GM12878 (cell line): ENCODE data around the gene ZFPM1. TPM values are rescaled to one million over a fixed set of nuclear protein-coding genes. Genes with fewer than 3 reads are reported as not detected.

Experiments used
- ATAC-seq: fragments of 200-7000 bp; cut with Tn5 transposase; 3 replicates; pipeline ENCODE4 v1.9.1; 2020; ENCODE audit warnings: mild to moderate bottlenecking, moderate library complexity
- BruUV-seq: library from RNA; stranded (reverse); fragments of 400-500 nt; replicated peaks from 2 replicates; lab custom pipeline; 2021; lab: Mats Ljungman, UMichigan
- CTCF ChIA-PET: fragments of 300-600 bp; sonication (Branson Sonifier 250); formaldehyde crosslinking; extraction: SDS; loops from one replicate; lab custom pipeline; 2021; ENCODE audit warnings: inconsistent platforms; lab: Yijun Ruan, JAX
- POLR2A ChIA-PET: fragments of 350-600 bp; formaldehyde crosslinking; extraction: SDS; loops from one replicate; lab custom pipeline; 2021; ENCODE audit warnings: inconsistent platforms; lab: Charles Lee
- RAD21 ChIA-PET: fragments of 300-600 bp; sonication (Branson Sonifier 250); formaldehyde crosslinking; loops from one replicate; lab custom pipeline; 2023; ENCODE audit warnings: antibody characterized with exemption; ENCODE audit not compliant: unreplicated experiment; lab: Charles Lee
- SMC1A ChIA-PET: fragments of 300-600 bp; sonication (Branson Sonifier 250); formaldehyde crosslinking; loops from one replicate; lab custom pipeline; 2023; ENCODE audit not compliant: unreplicated experiment, uncharacterized antibody; lab: Charles Lee
- DNase-seq: peaks from one replicate; pipeline ENCODE4 v3.0.0-alpha.2; 2011; ENCODE audit warnings: low read depth, low spot score
- FAIRE-seq: peaks from 3 replicates; lab custom pipeline; 2011; peaks lifted over from hg19 to GRCh38; lab: Jason Lieb, UNC
- H2AFZ ChIP-seq: 2 replicates; pipeline ENCODE4 v1.6.0; 2011; ENCODE audit warnings: low read depth, low read length, control low read depth; ENCODE audit not compliant: control insufficient read depth
- H3K27ac ChIP-seq: 2 replicates; pipeline ENCODE4 v1.5.1; 2011; ENCODE audit warnings: control low read depth; ENCODE audit not compliant: control insufficient read depth, insufficient read depth
- H3K27me3 ChIP-seq, 2 experiments: replicated peaks in 1 of 2; 2 replicates each; pipeline versions ENCODE4 v1.6.0 to v1.6.1; 2011; ENCODE audit warnings: low read length in 1 of 2; ENCODE audit not compliant: control insufficient read depth in 2 of 2, insufficient read depth in 2 of 2
- H3K36me3 ChIP-seq, 2 experiments: 2 replicates each; pipeline ENCODE4 v1.5.1; 2011; ENCODE audit warnings: low read length in 1 of 2; ENCODE audit not compliant: control insufficient read depth in 2 of 2, insufficient read depth in 2 of 2
- H3K4me1 ChIP-seq: 2 replicates; pipeline ENCODE4 v1.6.1; 2011; ENCODE audit warnings: mild to moderate bottlenecking, low read length, moderate library complexity, mixed read lengths; ENCODE audit not compliant: control insufficient read depth, insufficient read depth
- H3K4me2 ChIP-seq: 2 replicates; pipeline ENCODE4 v1.6.0; 2011; ENCODE audit warnings: control low read depth; ENCODE audit not compliant: control insufficient read depth, insufficient read depth
- H3K4me3 ChIP-seq: fragments of 200-600 bp; sonication (generic); 2 replicates; pipeline ENCODE4 v1.5.1; 2016
- H3K79me2 ChIP-seq: 2 replicates; pipeline ENCODE4 v1.6.0; 2011; ENCODE audit warnings: low read length; ENCODE audit not compliant: control insufficient read depth, insufficient read depth
- H3K9ac ChIP-seq: 2 replicates; pipeline ENCODE4 v1.8.0; 2011; ENCODE audit warnings: low read length, control low read depth, mixed read lengths; ENCODE audit not compliant: control insufficient read depth, insufficient read depth
- H3K9me3 ChIP-seq: replicated peaks from 3 replicates; pipeline ENCODE4 v1.5.1; 2011; ENCODE audit warnings: mild to moderate bottlenecking, low read length; ENCODE audit not compliant: control insufficient read depth, insufficient read depth
- H4K20me1 ChIP-seq: 2 replicates; pipeline ENCODE4 v1.6.0; 2011; ENCODE audit not compliant: control insufficient read depth, insufficient read depth
- EZH2 ChIP-seq: IDR thresholded peaks from 2 replicates; pipeline ENCODE4 v1.6.1; 2012; ENCODE audit warnings: low read depth, mild to moderate bottlenecking, control low read depth, inconsistent platforms, low read length, borderline replicate concordance; ENCODE audit not compliant: control insufficient read depth
- MYC ChIP-seq: IDR thresholded peaks from 2 replicates; pipeline ENCODE4 v1.6.1; 2011; ENCODE audit warnings: mild to moderate bottlenecking, low read length, moderate library complexity, inconsistent platforms; ENCODE audit not compliant: insufficient read depth, insufficient replicate concordance, insufficient read length, severe bottlenecking
- SMARCA5 ChIP-seq: fragments of 450-650 bp; IDR thresholded peaks from 2 replicates; pipeline ENCODE4 v1.6.1; 2017; ENCODE audit warnings: mild to moderate bottlenecking
- WGBS: methylation state at CpG from one replicate; pipeline ENCODE4 v1.1.6; 2016; ENCODE audit warnings: low lambda C conversion rate; ENCODE audit not compliant: insufficient replicate concordance, insufficient coverage; ENCODE audit errors: missing lambda C conversion rate; 5-methylcytosine and 5-hydroxymethylcytosine counted together
- in situ Hi-C: fragments of 300-500 bp; cut with MboI; formaldehyde crosslinking; loops from 9 replicates; pipeline ENCODE4 v1.14.3; 2018; ENCODE audit warnings: mixed read lengths
- intact Hi-C: fragments of 100-400 bp; cut with micrococcal nuclease; formaldehyde crosslinking; loops from one replicate; pipeline ENCODE4 v1.14.2; 2022; ENCODE audit not compliant: unreplicated experiment
- polyA plus RNA-seq, 11 experiments: library from polyadenylated mRNA; depleted of rRNA in 4 of 11; unstranded in 6 of 11; stranded (reverse) in 5 of 11; fragments of >200 nt; fragmentation: Nextera tagmentation in 4 of 11; fragmentation: Illumina TruSeq in 1 of 11; extraction: Ambion mirVana in 4 of 11; extraction: Trizol in 1 of 11; gene quantifications; 1 replicate in 1 of 11; 2 replicates in 10 of 11; pipeline versions ENCODE4 v1.2.1 to v1.2.3, GENCODE V29; 2011 to 2016; ENCODE audit warnings: inconsistent platforms in 2 of 11, missing spikeins in 2 of 11, low read depth in 1 of 11
- total RNA-seq, 4 experiments: library from RNA; depleted of rRNA in 3 of 4; stranded (reverse); fragments of >200 nt in 3 of 4; fragmentation: Illumina TruSeq in 1 of 4; extraction: Trizol in 1 of 4; gene quantifications; 2 replicates each; pipeline versions ENCODE4 v1.2.1 to v1.2.3, GENCODE V29; 2013 to 2021
- TF ChIP-seq, protein P1 (sequence below): fragments of 450-650 bp; IDR thresholded peaks from 2 replicates; pipeline ENCODE4 v1.6.1; 2017; ENCODE audit warnings: mild to moderate bottlenecking
- TF ChIP-seq, protein P2 (sequence below): IDR thresholded peaks from 2 replicates; pipeline ENCODE4 v1.6.1; 2012; ENCODE audit warnings: low read depth, low read length, improper control_type of control experiment

The ZFPM1 gene
- total and polyA plus RNA-seq, 10 of the 15 experiments (the other 5 are each of a cell fraction or from before 2014, with no cell fraction given), result 0.02 to 5.1 (median 0.30) TPM

DNA sequence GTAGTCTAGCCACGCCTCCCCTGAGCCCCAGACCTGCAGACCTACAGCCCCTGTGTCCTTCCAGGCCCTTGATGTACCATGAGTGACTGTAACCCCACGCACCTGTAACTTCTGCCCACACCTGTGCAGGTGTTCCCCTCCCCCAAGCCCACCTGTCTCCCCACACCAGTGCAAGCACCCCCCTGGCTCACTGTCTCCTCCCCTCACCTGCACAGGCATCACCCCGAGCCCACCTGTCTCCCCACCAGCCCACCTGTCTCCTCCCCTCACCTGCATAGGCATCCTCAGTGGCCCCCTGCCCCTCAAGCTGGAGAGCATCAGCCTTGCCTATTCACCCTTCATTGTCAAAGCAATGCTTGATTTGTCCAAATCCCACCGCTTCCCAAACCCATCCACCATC lies 84.8 kb downstream of the ZFPM1 start:
- POLR2A ChIA-PET, result interaction anchor here (0.6 kb wide), 1 partner anchor 71 kb away, joined by 3 read pairs; no protein-coding TSS in a partner anchor
- FAIRE-seq, result no peak
- H4K20me1 ChIP-seq, result no peaks in the 10 kb centered on the region
- intact Hi-C loops (no loop called here), in situ Hi-C loops (no loop called here)
- SMC1A ChIA-PET, result no interaction called here
- no peak overlapping the region for H2AFZ ChIP-seq
- no peaks in the 10 kb centered on the region; a peak in 1 of 4 replicates for H3K27me3 ChIP-seq
- peaks cover 5% of the 10 kb centered on the region for H3K4me1 ChIP-seq
- peaks cover 9% of the 10 kb centered on the region; the same call in 2 of the 3 replicates for H3K9me3 ChIP-seq
- H3K4me3 ChIP-seq, result no peak overlapping the region
- no peak for ATAC-seq
- DNase-seq, result no peak
- no peak overlapping the region for H3K9ac ChIP-seq
- 55% methylated on average over 3 of the region's 4 CpGs for WGBS
- BruUV-seq, result no TSS peak
- no peak overlapping the region for H3K4me2 ChIP-seq
- H3K27ac ChIP-seq, result no peak overlapping the region
- CTCF ChIA-PET, result no interaction called here
- RAD21 ChIA-PET, result no interaction called here
- no peak for TF ChIP-seq SMARCA5
- TF ChIP-seq EZH2, result no peak
- TF ChIP-seq, protein P1, sequence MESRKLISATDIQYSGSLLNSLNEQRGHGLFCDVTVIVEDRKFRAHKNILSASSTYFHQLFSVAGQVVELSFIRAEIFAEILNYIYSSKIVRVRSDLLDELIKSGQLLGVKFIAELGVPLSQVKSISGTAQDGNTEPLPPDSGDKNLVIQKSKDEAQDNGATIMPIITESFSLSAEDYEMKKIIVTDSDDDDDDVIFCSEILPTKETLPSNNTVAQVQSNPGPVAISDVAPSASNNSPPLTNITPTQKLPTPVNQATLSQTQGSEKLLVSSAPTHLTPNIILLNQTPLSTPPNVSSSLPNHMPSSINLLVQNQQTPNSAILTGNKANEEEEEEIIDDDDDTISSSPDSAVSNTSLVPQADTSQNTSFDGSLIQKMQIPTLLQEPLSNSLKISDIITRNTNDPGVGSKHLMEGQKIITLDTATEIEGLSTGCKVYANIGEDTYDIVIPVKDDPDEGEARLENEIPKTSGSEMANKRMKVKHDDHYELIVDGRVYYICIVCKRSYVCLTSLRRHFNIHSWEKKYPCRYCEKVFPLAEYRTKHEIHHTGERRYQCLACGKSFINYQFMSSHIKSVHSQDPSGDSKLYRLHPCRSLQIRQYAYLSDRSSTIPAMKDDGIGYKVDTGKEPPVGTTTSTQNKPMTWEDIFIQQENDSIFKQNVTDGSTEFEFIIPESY, result no peak
- TF ChIP-seq, protein P2, sequence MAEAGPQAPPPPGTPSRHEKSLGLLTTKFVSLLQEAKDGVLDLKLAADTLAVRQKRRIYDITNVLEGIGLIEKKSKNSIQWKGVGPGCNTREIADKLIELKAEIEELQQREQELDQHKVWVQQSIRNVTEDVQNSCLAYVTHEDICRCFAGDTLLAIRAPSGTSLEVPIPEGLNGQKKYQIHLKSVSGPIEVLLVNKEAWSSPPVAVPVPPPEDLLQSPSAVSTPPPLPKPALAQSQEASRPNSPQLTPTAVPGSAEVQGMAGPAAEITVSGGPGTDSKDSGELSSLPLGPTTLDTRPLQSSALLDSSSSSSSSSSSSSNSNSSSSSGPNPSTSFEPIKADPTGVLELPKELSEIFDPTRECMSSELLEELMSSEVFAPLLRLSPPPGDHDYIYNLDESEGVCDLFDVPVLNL, result no peak
- no peak for TF ChIP-seq MYC
- TF ChIP-seq, all 136 proteins: peak for 0
- no peaks in the 10 kb centered on the region for H3K36me3 ChIP-seq
- peaks cover 4% of the 10 kb centered on the region; the same call in 1 of the 2 replicates for H3K79me2 ChIP-seq
